Measurements from ENCODE around the gene WDR54. TPM values are rescaled to one million over a fixed set of nuclear protein-coding genes. Genes with fewer than 3 reads are reported as not detected.

The WDR54 gene
- polyA plus RNA-seq, 4 donors: 38.4 to 46.7 (median 40.8) TPM

DNA sequence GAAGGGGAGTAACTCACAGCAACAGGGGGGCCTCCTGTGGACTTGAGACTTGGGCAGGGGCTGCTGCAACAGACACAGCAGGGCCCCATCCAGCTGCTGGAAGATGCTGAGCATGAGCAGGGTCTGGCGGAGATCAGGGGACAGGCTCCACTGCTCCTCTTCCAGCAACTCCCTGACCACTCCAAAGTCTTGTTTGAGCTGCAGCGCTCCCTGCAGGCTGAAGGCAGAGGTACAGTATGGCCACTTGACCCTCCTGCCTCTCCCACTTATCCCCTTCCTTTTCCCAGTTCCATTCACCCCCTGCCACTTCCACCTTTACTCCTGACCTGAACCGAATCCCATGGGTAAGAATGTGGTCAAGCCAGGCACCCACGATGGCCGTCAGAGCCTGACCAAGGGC, 53.4 kb downstream of the WDR54 start:
- no peak for DNase-seq (ENCODE audit: low read depth in 4 of 4, low spot score in 2 of 4)

Other genes starting within 250 kb of the WDR54 start
- 100 to 1,000 TPM in 2 of 4 donors, 10 to 100 TPM in 2; 90.0 to 101 (median 97.4) TPM for gene MOB1A, start 242.9 kb upstream of the WDR54 start, polyA plus RNA-seq (ENCODE audit: insufficient read length in 4 of 4)
- 10 to 100 TPM; 23.3 to 30.1 (median 26.9) TPM for gene MTHFD2, start 223.1 kb upstream of the WDR54 start, polyA plus RNA-seq (ENCODE audit: insufficient read length in 4 of 4)
- 1 to 10 TPM; 1.8 to 4.6 (median 3.1) TPM for gene SLC4A5, start 78.3 kb upstream of the WDR54 start, polyA plus RNA-seq (ENCODE audit: insufficient read length in 4 of 4)
- 100 to 1,000 TPM; 134 to 178 (median 153) TPM for gene DCTN1, start 41.4 kb upstream of the WDR54 start, polyA plus RNA-seq (ENCODE audit: insufficient read length in 4 of 4)
- gene C2orf81, start 111 bp upstream of the WDR54 start, polyA plus RNA-seq (ENCODE audit: insufficient read length in 4 of 4): 1 to 10 TPM; 5.6 to 8.7 (median 8.2) TPM
- gene RTKN, start 20.2 kb downstream of the WDR54 start, polyA plus RNA-seq (ENCODE audit: insufficient read length in 4 of 4): 10 to 100 TPM; 53.7 to 94.5 (median 76.7) TPM
- 10 to 100 TPM; 25.2 to 40.9 (median 25.9) TPM for gene INO80B, start 33.4 kb downstream of the WDR54 start, polyA plus RNA-seq (ENCODE audit: insufficient read length in 4 of 4)
- 100 to 1,000 TPM in 3 of 4 donors, 10 to 100 TPM in 1; 99.5 to 129 (median 123) TPM for gene WBP1, start 36.7 kb downstream of the WDR54 start, polyA plus RNA-seq (ENCODE audit: insufficient read length in 4 of 4)
- gene MOGS, start 43.7 kb downstream of the WDR54 start, polyA plus RNA-seq (ENCODE audit: insufficient read length in 4 of 4): 10 to 100 TPM; 47.2 to 60.8 (median 52.2) TPM
- gene MRPL53, start 51.0 kb downstream of the WDR54 start, polyA plus RNA-seq (ENCODE audit: insufficient read length in 4 of 4): 10 to 100 TPM; 40.6 to 86.2 (median 54.7) TPM
- 10 to 100 TPM in 3 of 4 donors, 1 to 10 TPM in 1; 8.5 to 19.7 (median 13.4) TPM for gene CCDC142, start 61.3 kb downstream of the WDR54 start, polyA plus RNA-seq (ENCODE audit: insufficient read length in 4 of 4)
- gene TTC31, start 61.4 kb downstream of the WDR54 start, polyA plus RNA-seq (ENCODE audit: insufficient read length in 4 of 4): 10 to 100 TPM; 24.1 to 43.7 (median 33.2) TPM
- gene LBX2, start 77.9 kb downstream of the WDR54 start, polyA plus RNA-seq (ENCODE audit: insufficient read length in 4 of 4): 1 to 10 TPM; 2.2 to 7.0 (median 3.2) TPM
- 10 to 100 TPM; 26.4 to 33.3 (median 28.9) TPM for gene PCGF1, start 86.0 kb downstream of the WDR54 start, polyA plus RNA-seq (ENCODE audit: insufficient read length in 4 of 4)
- gene TLX2, start 92.7 kb downstream of the WDR54 start, polyA plus RNA-seq (ENCODE audit: insufficient read length in 4 of 4): under 1 TPM in 2 of 4 donors, not detected in 2; 0.13 to 0.14 TPM
- under 1 TPM; 0.32 to 0.63 (median 0.41) TPM for gene DQX1, start 104.5 kb downstream of the WDR54 start, polyA plus RNA-seq (ENCODE audit: insufficient read length in 4 of 4)
- gene AUP1, start 108.0 kb downstream of the WDR54 start, polyA plus RNA-seq (ENCODE audit: insufficient read length in 4 of 4): 100 to 1,000 TPM in 3 of 4 donors, 10 to 100 TPM in 1; 88.8 to 136 (median 106) TPM
- 10 to 100 TPM; 33.6 to 36.9 (median 35.0) TPM for gene HTRA2, start 108.2 kb downstream of the WDR54 start, polyA plus RNA-seq (ENCODE audit: insufficient read length in 4 of 4)
- gene LOXL3, start 132.2 kb downstream of the WDR54 start, polyA plus RNA-seq (ENCODE audit: insufficient read length in 4 of 4): 10 to 100 TPM in 3 of 4 donors, 1 to 10 TPM in 1; 9.7 to 12.4 (median 10.7) TPM
- gene DOK1, start 133.0 kb downstream of the WDR54 start, polyA plus RNA-seq (ENCODE audit: insufficient read length in 4 of 4): 10 to 100 TPM in 2 of 4 donors, 1 to 10 TPM in 2; 8.3 to 11.1 (median 10.2) TPM
- gene M1AP, start 226.6 kb downstream of the WDR54 start, polyA plus RNA-seq (ENCODE audit: insufficient read length in 4 of 4): 1 to 10 TPM in 2 of 4 donors, under 1 TPM in 2; 0.43 to 1.5 (median 0.98) TPM
- 1 to 10 TPM; 6.6 to 8.5 (median 7.6) TPM for gene SEMA4F, start 232.5 kb downstream of the WDR54 start, polyA plus RNA-seq (ENCODE audit: insufficient read length in 4 of 4)

Data from left renal cortex interstitium (tissue), 4 donors.